Cardiac fibroblast (primary cell): ENCODE data around the gene ANKRD44.

Experiments
- DNase-seq, 2 donors: peaks; one replicate each; pipeline versions ENCODE4 v3.0.0 to v3.0.0-alpha.2; 2010; ENCODE audit warnings: low read depth in 2 of 2
- H3K4me3 ChIP-seq, 2 donors: replicated peaks in 1 of 2; 1 replicate in 1 of 2; 2 replicates in 1 of 2; pipeline ENCODE4 v1.5.1; 2011; ENCODE audit warnings: low read depth in 2 of 2, low read length in 2 of 2, mild to moderate bottlenecking in 2 of 2, moderate library complexity in 1 of 2
- CTCF ChIP-seq: IDR thresholded peaks from one replicate; pipeline ENCODE4 v1.5.1; 2011; ENCODE audit warnings: low read depth, mild to moderate bottlenecking, low read length, inconsistent platforms

ANKRD44 gene

GRCh38 chr2:197238043-197238365, 72.6 kb downstream of the ANKRD44 start:
- DNase-seq = no peak
- TF ChIP-seq CTCF = no peak
- no peak overlapping the region for H3K4me3 ChIP-seq

- no peak for DNase-seq
- no peak for TF ChIP-seq CTCF
Measured at GRCh38 chr2:197237291-197238042, 73.1 kb downstream of the ANKRD44 start.

GRCh38 chr2:197236816-197237215, 73.8 kb downstream of the ANKRD44 start:
- TF ChIP-seq CTCF = no peak
- no peak for DNase-seq
- no peak overlapping the region for H3K4me3 ChIP-seq

More at GRCh38 chr2:197237291-197238042, 73.1 kb downstream of the ANKRD44 start:
- H3K4me3 ChIP-seq = no peak overlapping the region

- H3K4me3 ChIP-seq = no peak overlapping the region
- no peak for TF ChIP-seq CTCF
- DNase-seq = no peak
Measured at GRCh38 chr2:197236159-197236558, 74.4 kb downstream of the ANKRD44 start.

GRCh38 chr2:197235711-197236110, 74.9 kb downstream of the ANKRD44 start:
- no peak for DNase-seq
- TF ChIP-seq CTCF = no peak
- H3K4me3 ChIP-seq = no peak overlapping the region

- TF ChIP-seq CTCF = no peak
- no peak for DNase-seq
Measured at GRCh38 chr2:197234671-197235191, 75.8 kb downstream of the ANKRD44 start.

GRCh38 chr2:197233473-197233872, 77.1 kb downstream of the ANKRD44 start:
- no peak for TF ChIP-seq CTCF
- H3K4me3 ChIP-seq = no peak overlapping the region
- DNase-seq = no peak

More at GRCh38 chr2:197234671-197235191, 75.8 kb downstream of the ANKRD44 start:
- no peak overlapping the region for H3K4me3 ChIP-seq
